Activated naive CD8-positive, alpha-beta T cell treated with anti-CD3 and anti-CD28 coated beads, Interleukin-2, amount 10 ng/mL, durations not matched to agents 7 days and 5 days (primary cell): Measurements from ENCODE around the gene CCNL2. TPM values are rescaled to one million over a fixed set of nuclear protein-coding genes. Genes with fewer than 3 reads are reported as not detected.
"Not testable (repeated sequence)": the region's sequence is repeated elsewhere in the genome, so short reads cannot be mapped to it uniquely, and the experiment has no call there.

ENCODE experiments used
- ATAC-seq: fragments of 150-1000 bp; cut with Tn5 transposase; one replicate; pipeline ENCODE4 v1.10.0; 2021; ENCODE audit warnings: low read depth, moderate library complexity
- POLR2A ChIA-PET: fragments of 350-600 bp; sonication (Branson Sonifier 250); formaldehyde crosslinking; loops from one replicate; lab custom pipeline; 2021; ENCODE audit warnings: antibody characterized with exemption; lab: Charles Lee
- DNase-seq: peaks from one replicate; pipeline ENCODE4 v3.0.0; 2021
- H3K27ac Mint-ChIP-seq: one replicate; pipeline ENCODE4 v1.8.0; 2022; ENCODE audit warnings: mild to moderate bottlenecking, mixed read lengths
- H3K27me3 Mint-ChIP-seq: one replicate; pipeline ENCODE4 v1.8.0; 2022; ENCODE audit warnings: mild to moderate bottlenecking, moderate library complexity, mixed read lengths
- H3K36me3 Mint-ChIP-seq: one replicate; pipeline ENCODE4 v1.8.0; 2021; ENCODE audit warnings: mild to moderate bottlenecking, mixed read lengths
- H3K4me1 Mint-ChIP-seq: one replicate; pipeline ENCODE4 v1.8.0; 2021; ENCODE audit warnings: mixed read lengths
- H3K4me3 Mint-ChIP-seq: one replicate; pipeline ENCODE4 v1.8.0; 2022; ENCODE audit warnings: mild to moderate bottlenecking, moderate library complexity, mixed read lengths
- H3K9me3 Mint-ChIP-seq: one replicate; pipeline ENCODE4 v1.8.0; 2021; ENCODE audit warnings: mixed read lengths
- total RNA-seq, 2 experiments: library from RNA; stranded (reverse); gene quantifications; one replicate each; pipeline ENCODE4 v1.2.3, GENCODE V29; 2021

Gene CCNL2
- total RNA-seq, 2 experiments from 2014 or later = 201 to 211 TPM

- H3K27me3 Mint-ChIP-seq = no peaks in the 10 kb centered on the region
- POLR2A ChIA-PET = interaction anchor here (0.9 to 4.5 kb wide), 13 partner anchors 9 to 209 kb away, joined by 3 to 32 read pairs (median 4); partner anchors contain the start of genes ANKRD65, AURKAIP1, CCNL2 and MIB2
- H3K27ac Mint-ChIP-seq = peak within 1 kb of the TSS; percentile 95
- ATAC-seq = peak; percentile 94
- DNase-seq = peak; percentile 95
- no peaks in the 10 kb centered on the region for H3K9me3 Mint-ChIP-seq
- peaks cover 13% of the 10 kb centered on the region for H3K36me3 Mint-ChIP-seq
- H3K4me1 Mint-ChIP-seq = peaks cover 23% of the 10 kb centered on the region
- H3K4me3 Mint-ChIP-seq = peak within 1 kb of the TSS; percentile 93
Measured at GRCh38 chr1:1406821-1407635, 7.9 kb upstream of the CCNL2 start, which contains the start of gene MRPL20. Gene MRPL20 (minus strand): TSS chr1:1407293. CDS start chr1:1407217, 76 bp downstream.

GRCh38 chr1:1406101-1406820 lies 7.1 kb upstream of the CCNL2 start:
- H3K4me1 Mint-ChIP-seq = peaks cover 23% of the 10 kb centered on the region
- no peaks in the 10 kb centered on the region for H3K27me3 Mint-ChIP-seq
- POLR2A ChIA-PET = interaction anchor here (1.0 to 4.5 kb wide), 6 partner anchors 8 to 32 kb away, joined by 3 to 32 read pairs (median 4); partner anchors contain the start of genes AURKAIP1 and CCNL2
- DNase-seq (no peak), ATAC-seq (no peak)
- H3K9me3 Mint-ChIP-seq = no peaks in the 10 kb centered on the region
- peaks cover 13% of the 10 kb centered on the region for H3K36me3 Mint-ChIP-seq
- peak overlapping the region; percentile 95 for H3K27ac Mint-ChIP-seq
- peak overlapping the region; percentile 93 for H3K4me3 Mint-ChIP-seq

DNA sequence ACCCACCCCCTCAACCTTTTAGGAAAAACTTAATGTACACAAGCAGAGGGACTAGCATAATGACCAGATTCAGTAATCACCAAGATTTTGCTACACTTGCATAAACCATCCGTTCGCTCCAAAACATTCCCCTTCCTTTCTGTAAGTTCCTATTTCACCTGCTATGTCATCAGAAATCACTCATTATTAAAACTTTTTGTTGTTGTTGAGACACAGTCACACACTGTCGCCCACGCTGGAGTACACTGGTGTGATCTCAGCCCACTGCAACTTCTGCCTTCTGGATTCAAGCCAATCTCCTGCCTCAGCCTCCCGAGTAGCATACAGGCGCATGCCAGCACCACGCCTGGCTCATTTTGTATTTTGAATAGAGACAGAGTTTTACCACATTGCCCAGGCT lies 4.5 kb upstream of the CCNL2 start:
- Mint-ChIP-seq H3K36me3 (peaks cover 18% of the 10 kb centered on the region), H3K27ac (peak overlapping the region; percentile 26), H3K4me3 (no peak overlapping the region), H3K9me3 (no peaks in the 10 kb centered on the region), H3K4me1 (peaks cover 31% of the 10 kb centered on the region), H3K27me3 (no peaks in the 10 kb centered on the region)
- POLR2A ChIA-PET = interaction anchor here (0.6 kb wide), 1 partner anchor 166 kb away, joined by 4 read pairs; no protein-coding TSS in a partner anchor
- ATAC-seq = no peak
- DNase-seq = no peak

DNA sequence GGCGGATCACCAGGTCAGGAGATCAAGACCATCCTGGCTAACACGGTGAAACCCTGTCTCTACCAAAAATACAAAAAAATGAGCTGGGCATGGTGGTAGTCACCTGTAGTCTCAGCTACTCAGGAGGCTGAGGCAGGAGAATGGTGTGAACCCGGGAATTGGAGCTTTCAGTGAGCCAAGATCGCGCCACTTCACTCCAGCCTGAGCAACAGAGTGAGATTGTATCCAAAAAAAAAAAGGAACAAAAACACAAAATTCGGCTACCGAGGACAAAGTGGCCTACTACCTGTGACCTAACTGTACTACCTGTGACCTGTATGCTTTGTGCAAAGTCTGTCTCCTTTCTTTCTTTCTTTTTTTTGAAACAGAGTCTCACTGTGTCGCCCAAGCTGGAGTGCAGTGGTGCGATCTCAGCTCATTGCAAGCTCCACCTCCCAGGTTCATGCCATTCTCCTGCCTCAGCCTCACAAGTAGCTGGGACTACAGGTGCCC lies 3.8 kb upstream of the CCNL2 start:
- not testable (repeated sequence) for H3K4me3 Mint-ChIP-seq, H3K27ac Mint-ChIP-seq, H3K27me3 Mint-ChIP-seq, ATAC-seq, DNase-seq, H3K9me3 Mint-ChIP-seq
- Mint-ChIP-seq H3K4me1 (peaks cover 31% of the 10 kb centered on the region), H3K36me3 (peaks cover 22% of the 10 kb centered on the region)
- POLR2A ChIA-PET = interaction anchor here (0.6 to 1.0 kb wide), 2 partner anchors 28 to 167 kb away, joined by 4 to 5 read pairs; partner anchors contain the start of gene AURKAIP1

DNA sequence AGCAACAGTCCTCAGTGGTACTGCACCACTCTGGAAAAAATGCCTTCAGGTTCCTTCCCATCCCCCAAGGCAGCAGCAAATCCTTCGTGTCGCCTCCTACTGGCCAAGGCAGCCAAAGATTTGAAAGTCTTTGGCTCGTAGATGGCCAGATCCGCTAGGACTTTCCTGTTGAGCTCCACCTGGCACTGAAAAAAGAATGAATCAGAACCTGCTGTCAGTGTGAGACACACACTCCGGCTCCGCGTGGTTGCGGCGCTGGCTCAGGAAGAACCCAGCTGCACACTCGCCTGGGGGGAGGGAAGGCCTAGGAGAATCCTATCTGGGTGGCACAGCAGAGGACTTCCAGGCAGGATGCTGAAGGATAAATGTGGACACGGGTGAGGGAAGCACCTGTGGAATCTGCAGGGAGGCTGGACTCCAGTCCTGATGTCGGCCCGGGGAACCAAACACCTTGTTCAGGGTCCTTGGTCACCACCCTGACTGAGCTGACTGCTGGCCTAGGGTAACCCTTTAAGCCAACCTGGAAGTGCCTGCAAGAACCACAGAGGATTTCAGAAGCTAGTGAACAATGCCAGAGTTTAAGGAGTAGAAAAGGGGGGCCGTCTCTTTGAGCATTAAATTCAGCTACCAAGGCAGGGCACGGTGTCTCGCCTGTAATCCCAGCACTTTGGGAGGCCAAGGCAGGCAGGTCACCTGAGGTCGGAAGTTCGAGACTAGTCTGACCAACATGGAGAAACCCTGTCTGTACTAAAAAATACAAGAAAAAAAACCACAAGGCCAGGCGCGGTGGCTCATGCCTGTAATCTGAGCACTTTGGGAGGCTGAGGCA lies 3.2 kb upstream of the CCNL2 start:
- no peaks in the 10 kb centered on the region for H3K27me3 Mint-ChIP-seq
- no peaks in the 10 kb centered on the region for H3K9me3 Mint-ChIP-seq
- H3K4me3 Mint-ChIP-seq = peak overlapping the region; percentile 37
- H3K4me1 Mint-ChIP-seq = peaks cover 34% of the 10 kb centered on the region
- ATAC-seq (no peak), DNase-seq (no peak)
- H3K27ac Mint-ChIP-seq = peak overlapping the region; percentile 42
- POLR2A ChIA-PET = interaction anchor here (1.0 kb wide), 1 partner anchor 27 kb away, joined by 5 read pairs; the partner anchor contains the start of gene AURKAIP1
- peaks cover 22% of the 10 kb centered on the region for H3K36me3 Mint-ChIP-seq

- H3K4me1 Mint-ChIP-seq = peaks cover 33% of the 10 kb centered on the region
- POLR2A ChIA-PET = no interaction called here
- no peaks in the 10 kb centered on the region for H3K9me3 Mint-ChIP-seq
- ATAC-seq = no peak
- H3K4me3 Mint-ChIP-seq = peak overlapping the region; percentile 37
- H3K36me3 Mint-ChIP-seq = peaks cover 22% of the 10 kb centered on the region
- no peak for DNase-seq
- peak overlapping the region; percentile 55 for H3K27ac Mint-ChIP-seq
- H3K27me3 Mint-ChIP-seq = no peaks in the 10 kb centered on the region
Measured at GRCh38 chr1:1401457-1402010, 2.4 kb upstream of the CCNL2 start.

- Mint-ChIP-seq H3K27me3 (no peaks in the 10 kb centered on the region), H3K9me3 (no peaks in the 10 kb centered on the region)
- POLR2A ChIA-PET = interaction anchor here (0.6 to 2.8 kb wide), 3 partner anchors 26 to 103 kb away, joined by 3 to 45 read pairs (median 3); partner anchors contain the start of gene AURKAIP1
Measured at GRCh38 chr1:1400576-1401456, 1.7 kb upstream of the CCNL2 start.

DNA sequence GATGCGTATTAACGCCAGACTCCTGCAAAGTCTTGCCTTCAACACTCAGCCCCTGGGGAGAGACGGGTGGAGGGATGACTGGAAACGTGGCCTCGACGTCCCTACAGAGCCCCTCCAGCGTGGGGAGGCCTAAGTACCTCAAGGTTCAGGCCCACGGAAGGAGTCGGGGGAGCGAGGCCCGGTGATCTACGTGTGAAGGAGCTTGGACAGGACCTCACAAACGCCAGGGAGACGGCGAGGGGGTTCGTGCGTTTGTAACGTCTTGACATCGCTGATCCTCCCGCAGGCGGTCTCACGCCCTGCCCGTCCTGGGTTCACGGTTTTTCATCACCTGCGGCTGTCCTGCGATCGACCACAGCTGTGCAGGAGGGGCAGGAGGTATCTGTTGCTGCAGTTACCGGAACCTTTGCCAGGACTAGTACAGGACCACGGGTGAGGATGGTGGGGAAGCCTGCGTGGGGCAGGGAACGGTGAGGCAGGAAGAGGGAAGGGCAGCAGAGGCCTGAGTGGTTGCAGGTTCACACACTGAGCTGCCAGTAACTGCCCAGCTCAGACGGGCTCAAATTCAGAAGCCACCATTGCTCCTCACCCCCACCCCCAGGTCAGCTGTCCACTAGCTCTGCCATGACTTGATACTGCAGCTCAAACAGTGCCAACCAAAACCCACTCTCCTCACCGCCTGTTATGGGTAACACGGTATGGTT lies 889 bp upstream of the CCNL2 start:
- POLR2A ChIA-PET = interaction anchor here (0.6 to 2.8 kb wide), 9 partner anchors 17 to 214 kb away, joined by 3 to 45 read pairs (median 4); partner anchors contain the start of genes ATAD3A, AURKAIP1 and UBE2J2
- peak; percentile 1 for ATAC-seq
- Mint-ChIP-seq H3K4me1 (peaks cover 29% of the 10 kb centered on the region), H3K4me3 (peak overlapping the region; percentile 89), H3K9me3 (no peaks in the 10 kb centered on the region), H3K36me3 (peaks cover 21% of the 10 kb centered on the region), H3K27ac (peak overlapping the region; percentile 87), H3K27me3 (no peaks in the 10 kb centered on the region)
- DNase-seq = peak; percentile 52

More at GRCh38 chr1:1400576-1401456, 1.7 kb upstream of the CCNL2 start:
- Mint-ChIP-seq H3K4me3 (peak overlapping the region; percentile 89), H3K27ac (peak overlapping the region; percentile 87), H3K36me3 (peaks cover 22% of the 10 kb centered on the region), H3K4me1 (peaks cover 29% of the 10 kb centered on the region)
- DNase-seq (no peak), ATAC-seq (no peak)

DNA sequence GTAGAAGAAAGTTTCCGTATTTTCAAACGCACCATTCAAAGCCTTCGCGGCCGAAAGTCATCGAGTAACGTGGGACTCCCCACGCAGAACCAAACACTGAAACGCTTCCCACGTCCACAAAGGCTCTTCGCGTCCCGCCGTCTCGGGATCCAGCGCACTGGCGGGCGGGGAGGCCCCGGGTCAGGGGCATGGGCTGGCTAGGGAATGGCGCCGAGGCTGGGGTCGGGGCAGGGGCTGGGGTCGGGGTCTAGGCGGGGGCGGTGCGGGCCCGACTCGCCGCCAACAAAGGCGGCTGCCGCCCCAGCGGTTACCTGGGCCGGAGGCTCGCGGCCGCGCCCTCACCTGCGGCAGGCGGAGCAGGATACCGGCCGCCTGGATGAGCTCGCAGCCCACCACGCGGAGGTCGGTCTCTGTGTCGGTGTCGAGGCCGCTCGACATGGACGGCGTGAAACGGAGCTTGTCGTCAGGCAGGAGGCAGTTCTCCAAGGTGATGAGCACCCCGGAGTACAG lies 403 bp downstream of the CCNL2 start:
- peak overlapping the region; percentile 89 for H3K4me3 Mint-ChIP-seq
- peak; percentile 5 for ATAC-seq
- H3K36me3 Mint-ChIP-seq = peaks cover 21% of the 10 kb centered on the region
- H3K4me1 Mint-ChIP-seq = peaks cover 28% of the 10 kb centered on the region
- DNase-seq = no peak
- H3K9me3 Mint-ChIP-seq = no peaks in the 10 kb centered on the region
- H3K27me3 Mint-ChIP-seq = no peaks in the 10 kb centered on the region
- H3K27ac Mint-ChIP-seq = peak overlapping the region; percentile 80
- POLR2A ChIA-PET = interaction anchor here (0.6 to 2.8 kb wide), 19 partner anchors 8 to 251 kb away, joined by 3 to 45 read pairs (median 4); partner anchors contain the start of genes ATAD3A, AURKAIP1 and MRPL20

- H3K9me3 Mint-ChIP-seq = no peaks in the 10 kb centered on the region
- H3K27me3 Mint-ChIP-seq = no peaks in the 10 kb centered on the region
- no peak for DNase-seq
- peaks cover 20% of the 10 kb centered on the region for H3K36me3 Mint-ChIP-seq
- H3K27ac Mint-ChIP-seq = peak overlapping the region; percentile 80
- no peak for ATAC-seq
- H3K4me3 Mint-ChIP-seq = peak overlapping the region; percentile 89
- POLR2A ChIA-PET = interaction anchor here (1.3 to 2.3 kb wide), 4 partner anchors 8 to 26 kb away, joined by 3 to 23 read pairs (median 7); partner anchors contain the start of genes AURKAIP1 and MRPL20
- peaks cover 24% of the 10 kb centered on the region for H3K4me1 Mint-ChIP-seq
Measured at GRCh38 chr1:1397839-1398523, 1.2 kb downstream of the CCNL2 start.
